ENCODE data around the gene PBX4. TPM values are rescaled to one million over a fixed set of nuclear protein-coding genes. Genes with fewer than 3 reads are reported as not detected.

The PBX4 gene
- total and polyA plus RNA-seq, 2 of the 8 experiments (the other 6 are each of a cell fraction or from before 2014, with no cell fraction given), result 3.4 to 3.8 TPM

GRCh38 chr19:19584356-19584755 lies 34.1 kb downstream of the PBX4 start (continued):
- TF ChIP-seq, protein P1, sequence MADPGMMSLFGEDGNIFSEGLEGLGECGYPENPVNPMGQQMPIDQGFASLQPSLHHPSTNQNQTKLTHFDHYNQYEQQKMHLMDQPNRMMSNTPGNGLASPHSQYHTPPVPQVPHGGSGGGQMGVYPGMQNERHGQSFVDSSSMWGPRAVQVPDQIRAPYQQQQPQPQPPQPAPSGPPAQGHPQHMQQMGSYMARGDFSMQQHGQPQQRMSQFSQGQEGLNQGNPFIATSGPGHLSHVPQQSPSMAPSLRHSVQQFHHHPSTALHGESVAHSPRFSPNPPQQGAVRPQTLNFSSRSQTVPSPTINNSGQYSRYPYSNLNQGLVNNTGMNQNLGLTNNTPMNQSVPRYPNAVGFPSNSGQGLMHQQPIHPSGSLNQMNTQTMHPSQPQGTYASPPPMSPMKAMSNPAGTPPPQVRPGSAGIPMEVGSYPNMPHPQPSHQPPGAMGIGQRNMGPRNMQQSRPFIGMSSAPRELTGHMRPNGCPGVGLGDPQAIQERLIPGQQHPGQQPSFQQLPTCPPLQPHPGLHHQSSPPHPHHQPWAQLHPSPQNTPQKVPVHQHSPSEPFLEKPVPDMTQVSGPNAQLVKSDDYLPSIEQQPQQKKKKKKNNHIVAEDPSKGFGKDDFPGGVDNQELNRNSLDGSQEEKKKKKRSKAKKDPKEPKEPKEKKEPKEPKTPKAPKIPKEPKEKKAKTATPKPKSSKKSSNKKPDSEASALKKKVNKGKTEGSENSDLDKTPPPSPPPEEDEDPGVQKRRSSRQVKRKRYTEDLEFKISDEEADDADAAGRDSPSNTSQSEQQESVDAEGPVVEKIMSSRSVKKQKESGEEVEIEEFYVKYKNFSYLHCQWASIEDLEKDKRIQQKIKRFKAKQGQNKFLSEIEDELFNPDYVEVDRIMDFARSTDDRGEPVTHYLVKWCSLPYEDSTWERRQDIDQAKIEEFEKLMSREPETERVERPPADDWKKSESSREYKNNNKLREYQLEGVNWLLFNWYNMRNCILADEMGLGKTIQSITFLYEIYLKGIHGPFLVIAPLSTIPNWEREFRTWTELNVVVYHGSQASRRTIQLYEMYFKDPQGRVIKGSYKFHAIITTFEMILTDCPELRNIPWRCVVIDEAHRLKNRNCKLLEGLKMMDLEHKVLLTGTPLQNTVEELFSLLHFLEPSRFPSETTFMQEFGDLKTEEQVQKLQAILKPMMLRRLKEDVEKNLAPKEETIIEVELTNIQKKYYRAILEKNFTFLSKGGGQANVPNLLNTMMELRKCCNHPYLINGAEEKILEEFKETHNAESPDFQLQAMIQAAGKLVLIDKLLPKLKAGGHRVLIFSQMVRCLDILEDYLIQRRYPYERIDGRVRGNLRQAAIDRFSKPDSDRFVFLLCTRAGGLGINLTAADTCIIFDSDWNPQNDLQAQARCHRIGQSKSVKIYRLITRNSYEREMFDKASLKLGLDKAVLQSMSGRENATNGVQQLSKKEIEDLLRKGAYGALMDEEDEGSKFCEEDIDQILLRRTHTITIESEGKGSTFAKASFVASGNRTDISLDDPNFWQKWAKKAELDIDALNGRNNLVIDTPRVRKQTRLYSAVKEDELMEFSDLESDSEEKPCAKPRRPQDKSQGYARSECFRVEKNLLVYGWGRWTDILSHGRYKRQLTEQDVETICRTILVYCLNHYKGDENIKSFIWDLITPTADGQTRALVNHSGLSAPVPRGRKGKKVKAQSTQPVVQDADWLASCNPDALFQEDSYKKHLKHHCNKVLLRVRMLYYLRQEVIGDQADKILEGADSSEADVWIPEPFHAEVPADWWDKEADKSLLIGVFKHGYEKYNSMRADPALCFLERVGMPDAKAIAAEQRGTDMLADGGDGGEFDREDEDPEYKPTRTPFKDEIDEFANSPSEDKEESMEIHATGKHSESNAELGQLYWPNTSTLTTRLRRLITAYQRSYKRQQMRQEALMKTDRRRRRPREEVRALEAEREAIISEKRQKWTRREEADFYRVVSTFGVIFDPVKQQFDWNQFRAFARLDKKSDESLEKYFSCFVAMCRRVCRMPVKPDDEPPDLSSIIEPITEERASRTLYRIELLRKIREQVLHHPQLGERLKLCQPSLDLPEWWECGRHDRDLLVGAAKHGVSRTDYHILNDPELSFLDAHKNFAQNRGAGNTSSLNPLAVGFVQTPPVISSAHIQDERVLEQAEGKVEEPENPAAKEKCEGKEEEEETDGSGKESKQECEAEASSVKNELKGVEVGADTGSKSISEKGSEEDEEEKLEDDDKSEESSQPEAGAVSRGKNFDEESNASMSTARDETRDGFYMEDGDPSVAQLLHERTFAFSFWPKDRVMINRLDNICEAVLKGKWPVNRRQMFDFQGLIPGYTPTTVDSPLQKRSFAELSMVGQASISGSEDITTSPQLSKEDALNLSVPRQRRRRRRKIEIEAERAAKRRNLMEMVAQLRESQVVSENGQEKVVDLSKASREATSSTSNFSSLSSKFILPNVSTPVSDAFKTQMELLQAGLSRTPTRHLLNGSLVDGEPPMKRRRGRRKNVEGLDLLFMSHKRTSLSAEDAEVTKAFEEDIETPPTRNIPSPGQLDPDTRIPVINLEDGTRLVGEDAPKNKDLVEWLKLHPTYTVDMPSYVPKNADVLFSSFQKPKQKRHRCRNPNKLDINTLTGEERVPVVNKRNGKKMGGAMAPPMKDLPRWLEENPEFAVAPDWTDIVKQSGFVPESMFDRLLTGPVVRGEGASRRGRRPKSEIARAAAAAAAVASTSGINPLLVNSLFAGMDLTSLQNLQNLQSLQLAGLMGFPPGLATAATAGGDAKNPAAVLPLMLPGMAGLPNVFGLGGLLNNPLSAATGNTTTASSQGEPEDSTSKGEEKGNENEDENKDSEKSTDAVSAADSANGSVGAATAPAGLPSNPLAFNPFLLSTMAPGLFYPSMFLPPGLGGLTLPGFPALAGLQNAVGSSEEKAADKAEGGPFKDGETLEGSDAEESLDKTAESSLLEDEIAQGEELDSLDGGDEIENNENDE (IDR thresholded peaks at IDR 0.05; ENCODE audit: insufficient replicate concordance, low read length), result no peak
